Measurements from ENCODE around the gene ADIPOR2. TPM values are rescaled to one million over a fixed set of nuclear protein-coding genes. Genes with fewer than 3 reads are reported as not detected.

ADIPOR2 gene
- total and polyA plus RNA-seq, 10 of the 15 experiments (the other 5 are each of a cell fraction or from before 2014, with no cell fraction given): 8.6 to 65.0 (median 38.0) TPM

DNA sequence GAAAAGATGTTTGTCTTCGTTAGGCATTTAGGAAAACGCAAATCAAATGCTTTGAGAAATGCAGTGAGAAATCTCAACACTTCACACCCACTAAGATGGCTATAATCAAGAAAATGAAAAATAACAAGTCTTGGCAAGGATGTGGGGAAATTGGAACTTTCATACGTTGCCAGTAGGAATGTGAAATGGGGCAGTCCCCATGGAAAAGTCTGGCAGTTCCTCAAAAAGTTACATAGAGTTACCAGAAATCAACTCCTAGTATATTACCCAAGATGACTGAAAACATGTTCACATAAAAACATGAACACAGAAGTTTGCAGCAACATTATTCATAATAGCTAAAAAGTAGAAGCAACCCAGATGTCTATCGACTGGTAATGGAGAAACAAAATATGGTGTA, 88.0 kb downstream of the ADIPOR2 start (continued):
- TF ChIP-seq PAX5 (IDR thresholded peaks at IDR 0.05; ENCODE audit: borderline replicate concordance, low read depth, low read length) (no peak), EZH2 (IDR thresholded peaks at IDR 0.05; ENCODE audit: borderline replicate concordance, control insufficient read depth, low read depth, low read length) (no peak), PML (IDR thresholded peaks at IDR 0.05; ENCODE audit: low read length) (no peak), IKZF2 (IDR thresholded peaks at IDR 0.05) (no peak), SIN3A (IDR thresholded peaks at IDR 0.05; ENCODE audit: low read depth, low read length) (no peak)
- TF ChIP-seq, protein P1, sequence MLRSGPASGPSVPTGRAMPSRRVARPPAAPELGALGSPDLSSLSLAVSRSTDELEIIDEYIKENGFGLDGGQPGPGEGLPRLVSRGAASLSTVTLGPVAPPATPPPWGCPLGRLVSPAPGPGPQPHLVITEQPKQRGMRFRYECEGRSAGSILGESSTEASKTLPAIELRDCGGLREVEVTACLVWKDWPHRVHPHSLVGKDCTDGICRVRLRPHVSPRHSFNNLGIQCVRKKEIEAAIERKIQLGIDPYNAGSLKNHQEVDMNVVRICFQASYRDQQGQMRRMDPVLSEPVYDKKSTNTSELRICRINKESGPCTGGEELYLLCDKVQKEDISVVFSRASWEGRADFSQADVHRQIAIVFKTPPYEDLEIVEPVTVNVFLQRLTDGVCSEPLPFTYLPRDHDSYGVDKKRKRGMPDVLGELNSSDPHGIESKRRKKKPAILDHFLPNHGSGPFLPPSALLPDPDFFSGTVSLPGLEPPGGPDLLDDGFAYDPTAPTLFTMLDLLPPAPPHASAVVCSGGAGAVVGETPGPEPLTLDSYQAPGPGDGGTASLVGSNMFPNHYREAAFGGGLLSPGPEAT (IDR thresholded peaks at IDR 0.05; ENCODE audit: low read depth): no peak

DNA sequence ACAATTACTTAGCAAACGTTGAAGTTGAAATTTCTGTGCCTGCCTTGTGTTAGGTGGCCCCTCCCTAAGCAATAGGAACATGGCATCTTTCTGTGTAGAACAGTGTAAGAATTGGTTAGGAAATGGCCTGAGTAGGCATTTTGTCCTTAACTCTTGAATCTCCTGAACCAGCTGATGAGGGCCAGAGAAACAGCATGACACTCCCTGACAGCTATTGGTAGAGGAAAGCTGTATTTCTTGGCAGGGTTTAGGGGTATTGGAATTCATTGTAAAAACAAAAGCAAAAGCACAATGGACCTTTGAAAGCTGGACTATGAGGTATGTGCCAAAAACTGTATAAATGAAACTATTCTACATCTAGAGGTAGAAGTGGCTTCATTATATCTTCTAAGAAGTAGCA, 88.9 kb downstream of the ADIPOR2 start:
- no peak; the same call in 2 of the 3 replicates for ATAC-seq
- peaks cover 2 to 16% of the 10 kb centered on the region in 2 experiments; a peak in 3 of 4 replicates for H3K36me3 ChIP-seq (ENCODE audit: control insufficient read depth in 2 of 2, insufficient read depth in 2 of 2, low read length in 1 of 2)
- POLR2A ChIA-PET: no interaction called here
- H3K9me3 ChIP-seq (replicated peaks; ENCODE audit: control insufficient read depth, insufficient read depth, low read length): no peaks in the 10 kb centered on the region
- H2AFZ ChIP-seq (ENCODE audit: control insufficient read depth, low read depth, low read length): no peak overlapping the region
- no TSS peak for BruUV-seq (replicated peaks)
- 79% methylated on average over 1 of the region's 1 CpG for WGBS (ENCODE audit: insufficient coverage, insufficient replicate concordance, low lambda C conversion rate, missing lambda C conversion rate)
- H3K79me2 ChIP-seq (ENCODE audit: control insufficient read depth, insufficient read depth, low read length): no peaks in the 10 kb centered on the region
- no peak for DNase-seq (ENCODE audit: low read depth, low spot score)
- H3K4me3 ChIP-seq: no peak overlapping the region
- no peaks in the 10 kb centered on the region for H3K4me1 ChIP-seq (ENCODE audit: control insufficient read depth, insufficient read depth, low read length)
- H3K27me3 ChIP-seq (replicated peaks in 1 of 2; ENCODE audit: control insufficient read depth in 2 of 2, insufficient read depth in 2 of 2, low read length in 1 of 2): no peaks in the 10 kb centered on the region
- no peaks in the 10 kb centered on the region; the same call in 1 of the 2 replicates for H4K20me1 ChIP-seq (ENCODE audit: control insufficient read depth, insufficient read depth)
- intact Hi-C loops (cut with micrococcal nuclease; ENCODE audit: unreplicated experiment): no loop called here
- FAIRE-seq: no peak
- SMC1A ChIA-PET (ENCODE audit: uncharacterized antibody, unreplicated experiment): interaction anchor here (1.6 kb wide), 1 partner anchor 11 kb away, joined by 7 read pairs; no protein-coding TSS in a partner anchor
- in situ Hi-C loops (cut with MboI): no loop called here
- no peak overlapping the region for H3K4me2 ChIP-seq (ENCODE audit: control insufficient read depth, insufficient read depth)
- CTCF ChIA-PET: interaction anchor here (0.9 kb wide), 1 partner anchor 127 kb away, joined by 3 read pairs; no protein-coding TSS in a partner anchor
- no peak overlapping the region for H3K9ac ChIP-seq (ENCODE audit: control insufficient read depth, insufficient read depth, low read length)
- RAD21 ChIA-PET (ENCODE audit: unreplicated experiment): interaction anchor here (1.1 kb wide), 1 partner anchor 11 kb away, joined by 5 read pairs; no protein-coding TSS in a partner anchor
- H3K27ac ChIP-seq (ENCODE audit: control insufficient read depth, insufficient read depth): no peak overlapping the region
- TF ChIP-seq, protein P2, sequence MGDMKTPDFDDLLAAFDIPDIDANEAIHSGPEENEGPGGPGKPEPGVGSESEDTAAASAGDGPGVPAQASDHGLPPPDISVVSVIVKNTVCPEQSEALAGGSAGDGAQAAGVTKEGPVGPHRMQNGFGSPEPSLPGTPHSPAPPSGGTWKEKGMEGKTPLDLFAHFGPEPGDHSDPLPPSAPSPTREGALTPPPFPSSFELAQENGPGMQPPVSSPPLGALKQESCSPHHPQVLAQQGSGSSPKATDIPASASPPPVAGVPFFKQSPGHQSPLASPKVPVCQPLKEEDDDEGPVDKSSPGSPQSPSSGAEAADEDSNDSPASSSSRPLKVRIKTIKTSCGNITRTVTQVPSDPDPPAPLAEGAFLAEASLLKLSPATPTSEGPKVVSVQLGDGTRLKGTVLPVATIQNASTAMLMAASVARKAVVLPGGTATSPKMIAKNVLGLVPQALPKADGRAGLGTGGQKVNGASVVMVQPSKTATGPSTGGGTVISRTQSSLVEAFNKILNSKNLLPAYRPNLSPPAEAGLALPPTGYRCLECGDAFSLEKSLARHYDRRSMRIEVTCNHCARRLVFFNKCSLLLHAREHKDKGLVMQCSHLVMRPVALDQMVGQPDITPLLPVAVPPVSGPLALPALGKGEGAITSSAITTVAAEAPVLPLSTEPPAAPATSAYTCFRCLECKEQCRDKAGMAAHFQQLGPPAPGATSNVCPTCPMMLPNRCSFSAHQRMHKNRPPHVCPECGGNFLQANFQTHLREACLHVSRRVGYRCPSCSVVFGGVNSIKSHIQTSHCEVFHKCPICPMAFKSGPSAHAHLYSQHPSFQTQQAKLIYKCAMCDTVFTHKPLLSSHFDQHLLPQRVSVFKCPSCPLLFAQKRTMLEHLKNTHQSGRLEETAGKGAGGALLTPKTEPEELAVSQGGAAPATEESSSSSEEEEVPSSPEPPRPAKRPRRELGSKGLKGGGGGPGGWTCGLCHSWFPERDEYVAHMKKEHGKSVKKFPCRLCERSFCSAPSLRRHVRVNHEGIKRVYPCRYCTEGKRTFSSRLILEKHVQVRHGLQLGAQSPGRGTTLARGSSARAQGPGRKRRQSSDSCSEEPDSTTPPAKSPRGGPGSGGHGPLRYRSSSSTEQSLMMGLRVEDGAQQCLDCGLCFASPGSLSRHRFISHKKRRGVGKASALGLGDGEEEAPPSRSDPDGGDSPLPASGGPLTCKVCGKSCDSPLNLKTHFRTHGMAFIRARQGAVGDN (IDR thresholded peaks at IDR 0.05): no peak
- TF ChIP-seq SREBF2 (IDR thresholded peaks at IDR 0.05; ENCODE audit: low read length) (no peak), SMARCA5 (IDR thresholded peaks at IDR 0.05) (no peak), IRF4 (IDR thresholded peaks at IDR 0.05; ENCODE audit: low read depth, low read length) (no peak), NRF1 (conservative IDR thresholded peaks at IDR 0.05; ENCODE audit: low read depth, low read length) (no peak), RFX5 (IDR thresholded peaks at IDR 0.05; ENCODE audit: low read depth, low read length) (no peak), EED (IDR thresholded peaks at IDR 0.05; ENCODE audit: low read depth) (no peak), E2F4 (IDR thresholded peaks at IDR 0.05; ENCODE audit: low read depth, low read length) (no peak)
- TF ChIP-seq, protein P3, sequence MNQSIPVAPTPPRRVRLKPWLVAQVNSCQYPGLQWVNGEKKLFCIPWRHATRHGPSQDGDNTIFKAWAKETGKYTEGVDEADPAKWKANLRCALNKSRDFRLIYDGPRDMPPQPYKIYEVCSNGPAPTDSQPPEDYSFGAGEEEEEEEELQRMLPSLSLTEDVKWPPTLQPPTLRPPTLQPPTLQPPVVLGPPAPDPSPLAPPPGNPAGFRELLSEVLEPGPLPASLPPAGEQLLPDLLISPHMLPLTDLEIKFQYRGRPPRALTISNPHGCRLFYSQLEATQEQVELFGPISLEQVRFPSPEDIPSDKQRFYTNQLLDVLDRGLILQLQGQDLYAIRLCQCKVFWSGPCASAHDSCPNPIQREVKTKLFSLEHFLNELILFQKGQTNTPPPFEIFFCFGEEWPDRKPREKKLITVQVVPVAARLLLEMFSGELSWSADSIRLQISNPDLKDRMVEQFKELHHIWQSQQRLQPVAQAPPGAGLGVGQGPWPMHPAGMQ (IDR thresholded peaks at IDR 0.05; ENCODE audit: borderline replicate concordance): no peak

Measured in GM12878 (cell line).